Activated B cell treated with CpG ODN at 0.5 μM for 24 hours (primary cell): Measurements from ENCODE around the gene SLC44A4. TPM values are rescaled to one million over a fixed set of nuclear protein-coding genes. Genes with fewer than 3 reads are reported as not detected.

Source experiments
- ATAC-seq: fragments of 200-7000 bp; cut with Tn5 transposase; one replicate; pipeline ENCODE4 v1.10.0; 2021; ENCODE audit warnings: low read depth, mild to moderate bottlenecking, moderate library complexity
- CTCF ChIA-PET: fragments of 350-600 bp; sonication (Branson Sonifier 250); formaldehyde crosslinking; loops from one replicate; lab custom pipeline; 2021; ENCODE audit warnings: antibody characterized with exemption; lab: Charles Lee
- POLR2A ChIA-PET: fragments of 350-600 bp; sonication (Branson Sonifier 250); formaldehyde crosslinking; loops from one replicate; lab custom pipeline; 2021; ENCODE audit warnings: antibody characterized with exemption; lab: Charles Lee
- DNase-seq: peaks from one replicate; pipeline ENCODE4 v3.0.0; 2022
- H3K27ac Mint-ChIP-seq: one replicate; pipeline ENCODE4 v1.8.0; 2020; ENCODE audit warnings: mixed read lengths
- H3K27me3 Mint-ChIP-seq: one replicate; pipeline ENCODE4 v1.8.0; 2021; ENCODE audit warnings: mixed read lengths
- H3K36me3 Mint-ChIP-seq: one replicate; pipeline ENCODE4 v1.8.0; 2021; ENCODE audit warnings: low read depth, mixed read lengths
- H3K4me1 Mint-ChIP-seq: one replicate; pipeline ENCODE4 v1.8.0; 2021; ENCODE audit warnings: mixed read lengths
- H3K4me3 Mint-ChIP-seq: one replicate; pipeline ENCODE4 v1.8.0; 2020; ENCODE audit warnings: mild to moderate bottlenecking, mixed read lengths
- H3K9me3 Mint-ChIP-seq: one replicate; pipeline ENCODE4 v1.8.0; 2020; ENCODE audit warnings: mixed read lengths
- CTCF ChIP-seq: fragments of 200-600 bp; IDR thresholded peaks from one replicate; pipeline ENCODE4 v1.8.0; 2022; ENCODE audit warnings: antibody characterized with exemption, mild to moderate bottlenecking
- intact Hi-C: fragments of 100-400 bp; cut with micrococcal nuclease; formaldehyde crosslinking; loops from one replicate; pipeline ENCODE4 v1.15.1; 2024
- total RNA-seq: library from RNA; stranded (reverse); gene quantifications from 2 replicates; pipeline ENCODE4 v1.2.3, GENCODE V29; 2022

Gene SLC44A4
- total RNA-seq, result 0.17 TPM in 1 of 2 replicates, not detected in the other

- H3K9me3 Mint-ChIP-seq, result no peaks in the 10 kb centered on the region
- no peak for ATAC-seq
- intact Hi-C loops, result no loop called here
- no peaks in the 10 kb centered on the region for H3K27me3 Mint-ChIP-seq
- H3K4me3 Mint-ChIP-seq, result no peak within 1 kb of the TSS
- H3K4me1 Mint-ChIP-seq, result no peaks in the 10 kb centered on the region
- POLR2A ChIA-PET, result interaction anchor here (0.6 kb wide), 1 partner anchor 46 kb away, joined by 3 read pairs; no protein-coding TSS in a partner anchor
- no peak for TF ChIP-seq CTCF
- DNase-seq, result no peak
- H3K36me3 Mint-ChIP-seq, result peaks cover 42% of the 10 kb centered on the region
- CTCF ChIA-PET, result no interaction called here
- H3K27ac Mint-ChIP-seq, result no peak within 1 kb of the TSS
Observed at GRCh38 chr6:31878726-31879125, at the start of gene SLC44A4. TSS of gene SLC44A4 (minus strand) at chr6:31878997. CDS start at chr6:31878980, 17 bp downstream.

GRCh38 chr6:31928672-31928939 lies 49.8 kb upstream of the SLC44A4 start:
- Mint-ChIP-seq H3K27ac (no peak overlapping the region), H3K4me1 (no peaks in the 10 kb centered on the region), H3K27me3 (peaks cover 7% of the 10 kb centered on the region), H3K4me3 (no peak overlapping the region), H3K9me3 (no peaks in the 10 kb centered on the region), H3K36me3 (no peaks in the 10 kb centered on the region)
- no peak for DNase-seq
- ChIA-PET POLR2A (no interaction called here), CTCF (no interaction called here)
- ATAC-seq, result no peak
- intact Hi-C loops, result no loop called here
- no peak for TF ChIP-seq CTCF

GRCh38 chr6:31927863-31928671 lies 49.3 kb upstream of the SLC44A4 start:
- Mint-ChIP-seq H3K4me3 (no peak overlapping the region), H3K27ac (no peak overlapping the region), H3K36me3 (no peaks in the 10 kb centered on the region), H3K9me3 (no peaks in the 10 kb centered on the region), H3K4me1 (no peaks in the 10 kb centered on the region), H3K27me3 (peaks cover 7% of the 10 kb centered on the region)
- ChIA-PET CTCF (no interaction called here), POLR2A (no interaction called here)
- ATAC-seq (no peak), DNase-seq (no peak)
- no peak for TF ChIP-seq CTCF
- intact Hi-C loops, result no loop called here

- Mint-ChIP-seq H3K27ac (no peak within 1 kb of the TSS), H3K27me3 (peaks cover 7% of the 10 kb centered on the region), H3K36me3 (no peaks in the 10 kb centered on the region), H3K9me3 (no peaks in the 10 kb centered on the region), H3K4me1 (no peaks in the 10 kb centered on the region), H3K4me3 (no peak within 1 kb of the TSS)
- ATAC-seq, result no peak
- intact Hi-C loops, result no loop called here
- DNase-seq, result no peak
- POLR2A ChIA-PET, result no interaction called here
- TF ChIP-seq CTCF, result no peak
- CTCF ChIA-PET, result no interaction called here
Observed at GRCh38 chr6:31927242-31927862, 48.6 kb upstream of the SLC44A4 start, which contains the start of gene C2. TSS of gene C2 (plus strand) at chr6:31927717. CDS start at chr6:31927753, 36 bp downstream.

- H3K36me3 Mint-ChIP-seq, result no peaks in the 10 kb centered on the region
- peaks cover 2% of the 10 kb centered on the region for H3K27me3 Mint-ChIP-seq
- ChIA-PET CTCF (no interaction called here), POLR2A (no interaction called here)
- DNase-seq (no peak), ATAC-seq (peak; percentile 37)
- no peak overlapping the region for H3K27ac Mint-ChIP-seq
- no peak for TF ChIP-seq CTCF
- H3K9me3 Mint-ChIP-seq, result no peaks in the 10 kb centered on the region
- H3K4me1 Mint-ChIP-seq, result no peaks in the 10 kb centered on the region
- H3K4me3 Mint-ChIP-seq, result no peak overlapping the region
- intact Hi-C loops, result loop anchor here (1.0 kb wide), 1 partner anchor 194 kb away; the partner anchor contains the start of gene DDAH2
Observed at GRCh38 chr6:31922942-31923341, 44.1 kb upstream of the SLC44A4 start.
